ENCODE results near the gene COL18A1. TPM values are rescaled to one million over a fixed set of nuclear protein-coding genes. Genes with fewer than 3 reads are reported as not detected.

COL18A1 gene
- total and polyA plus RNA-seq, 2 of the 8 experiments (the other 6 are each of a cell fraction or from before 2014, with no cell fraction given), result 145 to 201 TPM

- 0 out of 4 replicates have a peak, but pooled peaks of 1 of the 2 experiments have one; percentile 1 for TF ChIP-seq RAD21 (IDR thresholded peaks at IDR 0.05 in 1 of 2, conservative IDR thresholded peaks at IDR 0.05 in 1 of 2; ENCODE audit: low read depth in 2 of 2, low read length in 2 of 2)
These were observed 25.8 kb downstream of the COL18A1 start (continued) for GRCh38 chr21:45430521-45431501.

Measured in H1 (cell line).